Medulla oblongata (tissue), 1 donor: Measurements from ENCODE around the gene GLIS1.
A peak's percentile ranks its signal among the peaks of the same experiment; 100 is the strongest.

Experiments
- DNase-seq: peaks from one replicate; pipeline ENCODE4 v3.0.0-alpha.2; 2015; ENCODE audit errors: extremely low spot score

GLIS1 gene

GRCh38 chr1:53535226-53535625, 203.7 kb downstream of the GLIS1 start:
- no peak for DNase-seq

- DNase-seq, result no peak
Observed at GRCh38 chr1:53532912-53533311, 206.1 kb downstream of the GLIS1 start.

- DNase-seq, result no peak
Observed at GRCh38 chr1:53532377-53532776, 206.6 kb downstream of the GLIS1 start.

- DNase-seq, result no peak
Observed at GRCh38 chr1:53530550-53530949, 208.4 kb downstream of the GLIS1 start.

GRCh38 chr1:53529555-53529954, 209.4 kb downstream of the GLIS1 start:
- no peak for DNase-seq

GRCh38 chr1:53527368-53527767, 211.6 kb downstream of the GLIS1 start:
- no peak for DNase-seq

GRCh38 chr1:53526451-53527101, 212.4 kb downstream of the GLIS1 start:
- peak; percentile 7 for DNase-seq

- no peak for DNase-seq
Observed at GRCh38 chr1:53525595-53525994, 213.4 kb downstream of the GLIS1 start.

GRCh38 chr1:53524428-53525375, 214.3 kb downstream of the GLIS1 start:
- DNase-seq, result peak; percentile 7

- DNase-seq, result no peak
Observed at GRCh38 chr1:53521924-53522552, 216.9 kb downstream of the GLIS1 start.

GRCh38 chr1:53520481-53520880, 218.5 kb downstream of the GLIS1 start:
- no peak for DNase-seq

GRCh38 chr1:53519421-53519820, 219.5 kb downstream of the GLIS1 start:
- DNase-seq, result no peak

- no peak for DNase-seq
Observed at GRCh38 chr1:53518775-53519174, 220.2 kb downstream of the GLIS1 start.

GRCh38 chr1:53517821-53518352, 221.1 kb downstream of the GLIS1 start:
- DNase-seq, result no peak

- no peak for DNase-seq
Observed at GRCh38 chr1:53517109-53517508, 221.9 kb downstream of the GLIS1 start.

GRCh38 chr1:53516181-53516580, 222.8 kb downstream of the GLIS1 start:
- no peak for DNase-seq

GRCh38 chr1:53514436-53514835, 224.5 kb downstream of the GLIS1 start:
- DNase-seq, result no peak

- no peak for DNase-seq
Observed at GRCh38 chr1:53513846-53514245, 225.1 kb downstream of the GLIS1 start.

- DNase-seq, result no peak
Observed at GRCh38 chr1:53512807-53513755, 225.9 kb downstream of the GLIS1 start.

- peak; percentile 5 for DNase-seq
Observed at GRCh38 chr1:53511933-53512806, 226.8 kb downstream of the GLIS1 start.
